A549 (cell line): ENCODE results near the gene SERPINC1.
"Not testable (repeated sequence)": the region's sequence is repeated elsewhere in the genome, so short reads cannot be mapped to it uniquely, and the experiment has no call there.

ENCODE experiments used
- ESRRA ChIP-seq: fragments of 150-350 bp; IDR thresholded peaks from 2 replicates; pipeline ENCODE4 v1.6.1; 2014; ENCODE audit warnings: mild to moderate bottlenecking, low read length, borderline replicate concordance
- KDM1A ChIP-seq: fragments of 200-600 bp; sonication (generic); IDR thresholded peaks from 2 replicates; pipeline ENCODE4 v1.6.1; 2016; ENCODE audit warnings: low read depth, mild to moderate bottlenecking
- MAFK ChIP-seq: fragments of 450-650 bp; IDR thresholded peaks from 2 replicates; pipeline ENCODE4 v1.6.1; 2014; ENCODE audit not compliant: partially characterized antibody
- RNF2 ChIP-seq: fragments of 200-600 bp; sonication (generic); IDR thresholded peaks from 2 replicates; pipeline ENCODE4 v1.6.1; 2016; ENCODE audit warnings: low read depth, mild to moderate bottlenecking, antibody characterized with exemption, moderate library complexity, borderline replicate concordance
- SMC3 ChIP-seq: fragments of >200 bp; sonication (Bioruptor Twin); formaldehyde crosslinking; IDR thresholded peaks from 3 replicates; pipeline ENCODE4 v1.6.1; 2018; ENCODE audit warnings: inconsistent platforms
- TF ChIP-seq, protein P1 (sequence below): fragments of >200 bp; sonication (Bioruptor Twin); formaldehyde crosslinking; IDR thresholded peaks from 3 replicates; pipeline ENCODE4 v1.5.1; 2016
- TF ChIP-seq, protein P2 (sequence below): fragments of 150-350 bp; IDR thresholded peaks from 2 replicates; pipeline ENCODE4 v1.6.1; 2014; ENCODE audit warnings: low read depth, mild to moderate bottlenecking, low read length
- TF ChIP-seq, protein P3 (sequence below): IDR thresholded peaks from 2 replicates; pipeline ENCODE4 v1.6.1; 2012
- TF ChIP-seq, protein P4 (sequence below): fragments of >200 bp; sonication (Bioruptor Twin); formaldehyde crosslinking; IDR thresholded peaks from 3 replicates; pipeline ENCODE4 v1.6.1; 2016

DNA sequence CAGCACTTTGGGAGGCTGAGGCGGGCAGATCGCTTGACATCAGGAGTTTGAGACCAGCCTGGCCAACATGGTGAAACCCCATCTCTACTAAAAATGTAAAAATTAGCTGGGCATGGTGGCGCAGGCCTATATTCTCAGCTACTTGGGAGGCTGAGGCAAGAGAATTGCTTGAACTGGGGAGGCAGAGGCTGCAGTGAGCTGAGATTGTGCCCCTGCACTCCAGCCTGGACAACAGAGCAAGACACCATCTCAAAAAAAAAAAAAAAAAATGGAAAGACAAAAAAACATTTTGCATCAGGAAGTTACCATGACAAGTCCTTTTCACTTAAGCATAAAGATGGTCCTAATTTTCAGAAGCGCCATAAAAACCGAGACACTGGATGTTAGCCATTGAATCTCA is 13.4 kb upstream of the SERPINC1 start:
- TF ChIP-seq, protein P1, sequence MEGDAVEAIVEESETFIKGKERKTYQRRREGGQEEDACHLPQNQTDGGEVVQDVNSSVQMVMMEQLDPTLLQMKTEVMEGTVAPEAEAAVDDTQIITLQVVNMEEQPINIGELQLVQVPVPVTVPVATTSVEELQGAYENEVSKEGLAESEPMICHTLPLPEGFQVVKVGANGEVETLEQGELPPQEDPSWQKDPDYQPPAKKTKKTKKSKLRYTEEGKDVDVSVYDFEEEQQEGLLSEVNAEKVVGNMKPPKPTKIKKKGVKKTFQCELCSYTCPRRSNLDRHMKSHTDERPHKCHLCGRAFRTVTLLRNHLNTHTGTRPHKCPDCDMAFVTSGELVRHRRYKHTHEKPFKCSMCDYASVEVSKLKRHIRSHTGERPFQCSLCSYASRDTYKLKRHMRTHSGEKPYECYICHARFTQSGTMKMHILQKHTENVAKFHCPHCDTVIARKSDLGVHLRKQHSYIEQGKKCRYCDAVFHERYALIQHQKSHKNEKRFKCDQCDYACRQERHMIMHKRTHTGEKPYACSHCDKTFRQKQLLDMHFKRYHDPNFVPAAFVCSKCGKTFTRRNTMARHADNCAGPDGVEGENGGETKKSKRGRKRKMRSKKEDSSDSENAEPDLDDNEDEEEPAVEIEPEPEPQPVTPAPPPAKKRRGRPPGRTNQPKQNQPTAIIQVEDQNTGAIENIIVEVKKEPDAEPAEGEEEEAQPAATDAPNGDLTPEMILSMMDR, result not testable (repeated sequence)
- not testable (repeated sequence) for TF ChIP-seq RNF2, MAFK, ESRRA, KDM1A, SMC3
- TF ChIP-seq, protein P2, sequence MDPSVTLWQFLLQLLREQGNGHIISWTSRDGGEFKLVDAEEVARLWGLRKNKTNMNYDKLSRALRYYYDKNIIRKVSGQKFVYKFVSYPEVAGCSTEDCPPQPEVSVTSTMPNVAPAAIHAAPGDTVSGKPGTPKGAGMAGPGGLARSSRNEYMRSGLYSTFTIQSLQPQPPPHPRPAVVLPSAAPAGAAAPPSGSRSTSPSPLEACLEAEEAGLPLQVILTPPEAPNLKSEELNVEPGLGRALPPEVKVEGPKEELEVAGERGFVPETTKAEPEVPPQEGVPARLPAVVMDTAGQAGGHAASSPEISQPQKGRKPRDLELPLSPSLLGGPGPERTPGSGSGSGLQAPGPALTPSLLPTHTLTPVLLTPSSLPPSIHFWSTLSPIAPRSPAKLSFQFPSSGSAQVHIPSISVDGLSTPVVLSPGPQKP, result not testable (repeated sequence)
- TF ChIP-seq, protein P3, sequence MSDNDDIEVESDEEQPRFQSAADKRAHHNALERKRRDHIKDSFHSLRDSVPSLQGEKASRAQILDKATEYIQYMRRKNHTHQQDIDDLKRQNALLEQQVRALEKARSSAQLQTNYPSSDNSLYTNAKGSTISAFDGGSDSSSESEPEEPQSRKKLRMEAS, result not testable (repeated sequence)
- TF ChIP-seq, protein P4, sequence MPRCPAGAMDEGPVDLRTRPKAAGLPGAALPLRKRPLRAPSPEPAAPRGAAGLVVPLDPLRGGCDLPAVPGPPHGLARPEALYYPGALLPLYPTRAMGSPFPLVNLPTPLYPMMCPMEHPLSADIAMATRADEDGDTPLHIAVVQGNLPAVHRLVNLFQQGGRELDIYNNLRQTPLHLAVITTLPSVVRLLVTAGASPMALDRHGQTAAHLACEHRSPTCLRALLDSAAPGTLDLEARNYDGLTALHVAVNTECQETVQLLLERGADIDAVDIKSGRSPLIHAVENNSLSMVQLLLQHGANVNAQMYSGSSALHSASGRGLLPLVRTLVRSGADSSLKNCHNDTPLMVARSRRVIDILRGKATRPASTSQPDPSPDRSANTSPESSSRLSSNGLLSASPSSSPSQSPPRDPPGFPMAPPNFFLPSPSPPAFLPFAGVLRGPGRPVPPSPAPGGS, result not testable (repeated sequence)
